Transverse colon (tissue), 4 donors: ENCODE results near the gene KCNN3. TPM values are rescaled to one million over a fixed set of nuclear protein-coding genes. Genes with fewer than 3 reads are reported as not detected.

ENCODE experiments used
- DNase-seq: peaks from one replicate; pipeline ENCODE4 v3.0.0-alpha.2; 2019
- H3K27ac ChIP-seq, 4 donors: fragments of 200-600 bp; sonication (generic); 2 replicates each; pipeline ENCODE4 v1.5.1; 2016 to 2018; ENCODE audit warnings: inconsistent platforms in 4 of 4
- H3K27me3 ChIP-seq: fragments of 200-600 bp; sonication (generic); 2 replicates; pipeline ENCODE4 v1.5.1; 2017; ENCODE audit warnings: inconsistent platforms
- H3K36me3 ChIP-seq, 4 donors: fragments of 200-600 bp; sonication (generic); 2 replicates each; pipeline ENCODE4 v1.5.1; 2017 to 2019; ENCODE audit warnings: inconsistent platforms in 4 of 4
- H3K4me1 ChIP-seq, 4 donors: fragments of 200-600 bp; sonication (generic); 2 replicates each; pipeline ENCODE4 v1.5.1; 2017 to 2020; ENCODE audit warnings: inconsistent platforms in 4 of 4
- H3K4me3 ChIP-seq, 4 donors: fragments of 200-600 bp; sonication (generic); 1 replicate in 1 of 4; 2 replicates in 3 of 4; pipeline versions ENCODE4 v1.5.1 to v1.6.1; 2017 to 2019; ENCODE audit warnings: inconsistent platforms in 4 of 4
- H3K9me3 ChIP-seq, 2 donors: fragments of 200-600 bp; sonication (generic); 2 replicates each; pipeline ENCODE4 v1.5.1; 2017 to 2019; ENCODE audit warnings: inconsistent platforms in 2 of 2
- EP300 ChIP-seq: sonication (generic); formaldehyde crosslinking; IDR thresholded peaks from one replicate; pipeline ENCODE4 v1.6.1; 2017; ENCODE audit warnings: antibody characterized with exemption, low read depth
- POLR2A ChIP-seq: fragments of 450-650 bp; IDR thresholded peaks from one replicate; pipeline ENCODE4 v1.6.1; 2016; ENCODE audit warnings: antibody characterized with exemption, mild to moderate bottlenecking, moderate library complexity
- POLR2AphosphoS5 ChIP-seq, 3 donors: sonication (generic); formaldehyde crosslinking; IDR thresholded peaks; one replicate each; pipeline ENCODE4 v1.6.1; 2016; ENCODE audit warnings: antibody characterized with exemption in 3 of 3
- WGBS, 2 donors: methylation state at CpG; one replicate each; pipeline ENCODE4 v1.1.5; 2018; ENCODE audit warnings: low coverage in 1 of 2; 5-methylcytosine and 5-hydroxymethylcytosine counted together
- in situ Hi-C, 4 donors: fragments of 200-750 bp; cut with MboI; loops; one replicate each; pipeline versions ENCODE4 v1.15.0 to v1.15.1; 2017; ENCODE audit warnings: low sequenced_read_pairs in 3 of 4, low pct_ligation_motif_present in 1 of 4, low pct_unique_long_range_greater_than_20kb in 1 of 4
- intact Hi-C: fragments of 100-400 bp; cut with DNase I; formaldehyde crosslinking; loops from one replicate; pipeline ENCODE4 v1.15.1; 2023; ENCODE audit warnings: low total_unique reads
- total RNA-seq, 4 donors: library from RNA; depleted of rRNA; stranded (reverse); fragments of >200 nt; gene quantifications; one replicate each; pipeline ENCODE4 v1.1.0, GENCODE V29; 2016
- TF ChIP-seq, protein P1 (sequence below), 5 experiments: fragments of 200-600 bp in 3 of 5; fragments of 450-650 bp in 2 of 5; sonication (generic) in 3 of 5; IDR thresholded peaks; 1 replicate in 2 of 5; 2 replicates in 3 of 5; pipeline ENCODE4 v1.5.1; 2016 to 2017; ENCODE audit warnings: antibody characterized with exemption in 5 of 5, inconsistent platforms in 3 of 5, mild to moderate bottlenecking in 2 of 5, moderate library complexity in 1 of 5

Gene KCNN3
- total RNA-seq, 4 donors from 2014 or later: 2.3 to 5.0 (median 3.5) TPM

DNA sequence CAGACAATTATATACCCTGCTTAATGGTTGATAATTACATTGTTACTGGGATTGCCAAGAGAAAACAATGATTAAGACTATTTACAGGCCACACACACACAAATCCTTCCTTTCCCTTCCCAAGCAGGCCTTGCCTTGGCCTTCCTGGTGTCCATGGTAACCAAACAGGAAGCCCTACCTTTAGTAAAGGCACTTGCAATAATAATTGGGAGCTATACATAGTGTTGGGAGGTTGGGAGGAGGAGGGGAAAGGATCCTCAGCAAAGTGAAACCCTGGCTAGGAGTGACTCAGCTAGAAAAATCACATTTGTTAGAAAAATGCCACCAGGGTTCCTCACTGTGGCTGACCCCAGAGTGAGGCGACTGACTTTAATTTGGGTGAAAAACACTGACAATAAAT lies 139.8 kb downstream of the KCNN3 start:
- TF ChIP-seq POLR2AphosphoS5 (IDR thresholded peaks at IDR 0.05) (no peak), EP300 (no peak), POLR2A (no peak)
- TF ChIP-seq, protein P1, sequence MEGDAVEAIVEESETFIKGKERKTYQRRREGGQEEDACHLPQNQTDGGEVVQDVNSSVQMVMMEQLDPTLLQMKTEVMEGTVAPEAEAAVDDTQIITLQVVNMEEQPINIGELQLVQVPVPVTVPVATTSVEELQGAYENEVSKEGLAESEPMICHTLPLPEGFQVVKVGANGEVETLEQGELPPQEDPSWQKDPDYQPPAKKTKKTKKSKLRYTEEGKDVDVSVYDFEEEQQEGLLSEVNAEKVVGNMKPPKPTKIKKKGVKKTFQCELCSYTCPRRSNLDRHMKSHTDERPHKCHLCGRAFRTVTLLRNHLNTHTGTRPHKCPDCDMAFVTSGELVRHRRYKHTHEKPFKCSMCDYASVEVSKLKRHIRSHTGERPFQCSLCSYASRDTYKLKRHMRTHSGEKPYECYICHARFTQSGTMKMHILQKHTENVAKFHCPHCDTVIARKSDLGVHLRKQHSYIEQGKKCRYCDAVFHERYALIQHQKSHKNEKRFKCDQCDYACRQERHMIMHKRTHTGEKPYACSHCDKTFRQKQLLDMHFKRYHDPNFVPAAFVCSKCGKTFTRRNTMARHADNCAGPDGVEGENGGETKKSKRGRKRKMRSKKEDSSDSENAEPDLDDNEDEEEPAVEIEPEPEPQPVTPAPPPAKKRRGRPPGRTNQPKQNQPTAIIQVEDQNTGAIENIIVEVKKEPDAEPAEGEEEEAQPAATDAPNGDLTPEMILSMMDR (IDR thresholded peaks at IDR 0.05): no peak
- no peaks in the 10 kb centered on the region for H3K27me3 ChIP-seq
- 67 to 75% methylated on average over 1 of the region's 1 CpG for WGBS, 2 donors
- peak overlapping the region; percentile 40 to 80 (median 59) for H3K27ac ChIP-seq
- no peaks in the 10 kb centered on the region for H3K36me3 ChIP-seq
- in situ Hi-C loops (no loop called here), intact Hi-C loops (no loop called here)
- no peaks in the 10 kb centered on the region for H3K9me3 ChIP-seq
- DNase-seq: no peak
- H3K4me1 ChIP-seq: peaks cover 8 to 27% (median 17%) of the 10 kb centered on the region in 4 donors
- no peak overlapping the region for H3K4me3 ChIP-seq

DNA sequence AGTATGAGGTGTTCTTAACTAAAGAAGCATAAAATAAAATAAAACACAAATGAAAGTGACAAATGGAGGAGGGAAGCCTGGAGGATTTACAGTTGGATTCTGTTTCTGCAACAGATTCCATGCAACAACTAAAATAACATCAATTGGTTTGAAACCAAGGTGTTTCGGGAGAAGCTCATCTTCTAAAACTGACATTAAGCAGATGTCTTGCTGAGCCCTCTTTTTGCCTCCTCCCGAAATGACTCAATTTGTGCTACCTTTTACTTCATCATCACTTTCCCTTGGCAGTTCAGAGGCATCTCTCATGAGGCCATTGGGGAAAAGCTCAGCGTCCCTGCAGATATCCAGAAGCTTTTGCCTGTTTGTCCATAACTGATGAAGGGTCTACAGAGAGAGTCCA lies 140.5 kb downstream of the KCNN3 start:
- peak overlapping the region in 3 of 4 donors; percentile 48 to 80 (median 70) for H3K27ac ChIP-seq
- 64 to 65% methylated on average over 3 of the region's 3 CpGs for WGBS, 2 donors
- intact Hi-C loops (no loop called here), in situ Hi-C loops (no loop called here)
- no peaks in the 10 kb centered on the region for H3K9me3 ChIP-seq
- H3K36me3 ChIP-seq: no peaks in the 10 kb centered on the region
- peaks cover 8 to 27% (median 17%) of the 10 kb centered on the region in 4 donors for H3K4me1 ChIP-seq
- H3K4me3 ChIP-seq: no peak overlapping the region
- no peak for DNase-seq
- H3K27me3 ChIP-seq: no peaks in the 10 kb centered on the region
- TF ChIP-seq POLR2AphosphoS5 (IDR thresholded peaks at IDR 0.05) (peak in 2 of 3 donors; percentile 63 to 71), EP300 (no peak), POLR2A (no peak)
- TF ChIP-seq, protein P1 (IDR thresholded peaks at IDR 0.05): no peak

DNA sequence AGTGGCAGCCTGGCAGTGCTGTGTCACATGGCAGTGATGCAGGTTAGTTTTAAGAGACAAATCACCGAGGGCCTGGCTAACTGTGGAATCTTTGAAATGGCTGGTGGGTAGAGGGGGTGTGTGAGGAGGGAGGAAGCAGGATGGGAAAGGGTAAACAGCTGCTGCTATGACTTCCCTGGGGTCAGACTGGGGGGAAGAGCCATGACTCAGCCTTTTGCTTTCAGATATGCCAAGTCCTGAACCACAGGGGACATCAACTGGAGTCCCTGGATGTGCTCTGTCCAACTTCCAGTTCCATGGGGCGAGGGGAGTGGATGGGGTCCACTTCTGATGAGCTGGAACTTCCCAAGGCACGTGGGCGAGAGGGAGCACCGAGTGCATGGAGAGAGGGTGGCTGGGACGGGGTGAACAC lies 141.0 kb downstream of the KCNN3 start:
- Histone ChIP-seq H3K27me3 (no peaks in the 10 kb centered on the region), H3K9me3 (no peaks in the 10 kb centered on the region), H3K36me3 (no peaks in the 10 kb centered on the region), H3K27ac (peak overlapping the region in 3 of 4 donors; percentile 42 to 80 (median 57)), H3K4me3 (no peak overlapping the region), H3K4me1 (peaks cover 8 to 27% (median 17%) of the 10 kb centered on the region in 4 donors)
- in situ Hi-C loops (no loop called here), intact Hi-C loops (no loop called here)
- DNase-seq: no peak
- 75% methylated on average over 6 of the region's 6 CpGs; no CpG with 5 or more reads in 1 of the 2 donors for WGBS, 2 donors
- TF ChIP-seq POLR2AphosphoS5 (IDR thresholded peaks at IDR 0.05) (no peak), EP300 (no peak), POLR2A (no peak)
- TF ChIP-seq, protein P1 (IDR thresholded peaks at IDR 0.05): no peak

DNA sequence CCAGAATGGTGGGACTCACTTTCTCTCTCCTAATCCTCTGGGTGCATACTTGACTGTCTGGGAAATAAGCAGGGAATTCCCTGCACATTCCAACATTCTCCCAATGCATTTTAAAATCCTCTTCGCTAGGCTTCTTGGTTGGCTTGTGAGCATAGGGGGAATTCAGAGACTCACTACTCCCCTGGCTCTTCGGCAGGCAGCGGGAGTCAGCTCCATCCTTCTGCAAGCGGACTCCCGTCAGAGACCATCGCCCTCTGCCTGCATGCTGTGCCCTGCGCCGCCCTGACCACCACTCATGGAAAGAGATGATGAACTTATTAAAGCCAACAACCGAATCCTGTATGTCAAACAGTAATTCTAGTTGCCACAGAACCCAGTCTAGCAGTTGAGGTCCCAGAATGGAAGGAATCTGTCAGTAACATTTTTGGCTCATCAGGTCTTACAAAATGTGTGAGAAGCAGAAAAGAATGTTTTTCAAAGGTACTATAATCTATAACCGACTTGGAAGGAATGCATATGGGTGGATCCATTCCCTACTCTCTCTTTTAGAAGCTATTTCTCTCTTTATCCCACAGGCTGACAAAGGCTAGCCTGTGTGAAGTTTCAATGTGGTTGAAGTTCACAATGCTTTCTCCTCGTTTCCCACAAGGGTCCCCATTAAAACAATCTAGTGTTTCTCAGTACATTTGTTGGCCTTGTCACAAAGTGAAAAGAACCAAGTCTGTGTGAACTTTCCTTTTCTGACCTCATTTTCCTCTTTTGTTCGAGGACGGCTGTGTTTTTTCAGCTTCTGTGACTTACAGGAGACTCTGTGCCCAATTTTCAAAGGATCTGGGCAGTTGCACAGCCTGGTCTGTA lies 143.0 kb downstream of the KCNN3 start:
- peak overlapping the region in 3 of 4 donors; percentile 15 to 80 (median 51) for H3K27ac ChIP-seq
- peaks cover 8 to 27% (median 17%) of the 10 kb centered on the region in 4 donors for H3K4me1 ChIP-seq
- in situ Hi-C loops: no loop called here
- no peak for DNase-seq
- intact Hi-C loops: no loop called here
- no peaks in the 10 kb centered on the region for H3K9me3 ChIP-seq
- H3K27me3 ChIP-seq: no peaks in the 10 kb centered on the region
- 81 to 87% methylated on average over 4 to 13 of the region's 13 CpGs for WGBS, 2 donors
- H3K36me3 ChIP-seq: no peaks in the 10 kb centered on the region
- TF ChIP-seq EP300 (no peak), POLR2A (no peak), POLR2AphosphoS5 (IDR thresholded peaks at IDR 0.05) (no peak)
- TF ChIP-seq, protein P1 (IDR thresholded peaks at IDR 0.05): no peak
- H3K4me3 ChIP-seq: no peak overlapping the region
